ENCODE results near the gene DPH2.

DPH2 gene

GRCh38 chr1:44002165-44002564 is 32.4 kb downstream of the DPH2 start:
- Histone ChIP-seq H3K4me1 (ENCODE audit: low read length) (no peaks in the 10 kb centered on the region), H3K4me2 (ENCODE audit: low read length) (no peak overlapping the region), H4K20me1 (ENCODE audit: insufficient read depth, low read length) (no peaks in the 10 kb centered on the region), H3K4me3 (ENCODE audit: low read length) (no peak overlapping the region), H3K79me2 (ENCODE audit: low read length) (no peaks in the 10 kb centered on the region), H2AFZ (ENCODE audit: low read depth, low read length) (no peak overlapping the region), H3K9ac (ENCODE audit: low read length) (no peak overlapping the region), H3K27me3 (ENCODE audit: low read depth, low read length) (no peaks in the 10 kb centered on the region), H3K36me3 (replicated peaks; ENCODE audit: low read depth, low read length) (no peaks in the 10 kb centered on the region), H3K27ac (ENCODE audit: low read length) (no peak overlapping the region), H3K9me3 (ENCODE audit: insufficient read depth, low read length) (no peaks in the 10 kb centered on the region)
- TF ChIP-seq CTCF (IDR thresholded peaks at IDR 0.05; ENCODE audit: low read depth, low read length) (no peak), EZH2phosphoT487 (IDR thresholded peaks at IDR 0.05; ENCODE audit: low read depth) (no peak)

GRCh38 chr1:44002606-44003157 is 32.9 kb downstream of the DPH2 start:
- no peaks in the 10 kb centered on the region for H3K79me2 ChIP-seq (ENCODE audit: low read length)
- H3K36me3 ChIP-seq (replicated peaks; ENCODE audit: low read depth, low read length) = no peaks in the 10 kb centered on the region
- no peak overlapping the region for H3K4me2 ChIP-seq (ENCODE audit: low read length)
- H3K9me3 ChIP-seq (ENCODE audit: insufficient read depth, low read length) = no peaks in the 10 kb centered on the region
- TF ChIP-seq EZH2phosphoT487 (IDR thresholded peaks at IDR 0.05; ENCODE audit: low read depth) (no peak), CTCF (IDR thresholded peaks at IDR 0.05; ENCODE audit: low read depth, low read length) (no peak)
- H3K9ac ChIP-seq (ENCODE audit: low read length) = no peak overlapping the region
- H4K20me1 ChIP-seq (ENCODE audit: insufficient read depth, low read length) = no peaks in the 10 kb centered on the region
- no peak overlapping the region for H2AFZ ChIP-seq (ENCODE audit: low read depth, low read length)
- H3K27me3 ChIP-seq (ENCODE audit: low read depth, low read length) = no peaks in the 10 kb centered on the region
- no peaks in the 10 kb centered on the region for H3K4me1 ChIP-seq (ENCODE audit: low read length)
- no peak overlapping the region for H3K27ac ChIP-seq (ENCODE audit: low read length)
- H3K4me3 ChIP-seq (ENCODE audit: low read length) = no peak overlapping the region

GRCh38 chr1:44008259-44008658 is 38.4 kb downstream of the DPH2 start:
- H3K36me3 ChIP-seq (replicated peaks; ENCODE audit: low read depth, low read length) = no peaks in the 10 kb centered on the region
- H3K9me3 ChIP-seq (ENCODE audit: insufficient read depth, low read length) = no peaks in the 10 kb centered on the region
- no peak overlapping the region for H3K9ac ChIP-seq (ENCODE audit: low read length)
- H2AFZ ChIP-seq (ENCODE audit: low read depth, low read length) = no peak overlapping the region
- H3K4me1 ChIP-seq (ENCODE audit: low read length) = no peaks in the 10 kb centered on the region
- no peaks in the 10 kb centered on the region for H3K27me3 ChIP-seq (ENCODE audit: low read depth, low read length)
- TF ChIP-seq EZH2phosphoT487 (IDR thresholded peaks at IDR 0.05; ENCODE audit: low read depth) = no peak
- no peak for TF ChIP-seq CTCF (IDR thresholded peaks at IDR 0.05; ENCODE audit: low read depth, low read length)
- H3K4me3 ChIP-seq (ENCODE audit: low read length) = no peak overlapping the region
- no peak overlapping the region for H3K4me2 ChIP-seq (ENCODE audit: low read length)
- H3K79me2 ChIP-seq (ENCODE audit: low read length) = no peaks in the 10 kb centered on the region
- no peaks in the 10 kb centered on the region for H4K20me1 ChIP-seq (ENCODE audit: insufficient read depth, low read length)
- H3K27ac ChIP-seq (ENCODE audit: low read length) = no peak overlapping the region

- no peaks in the 10 kb centered on the region for H3K79me2 ChIP-seq (ENCODE audit: low read length)
- H3K36me3 ChIP-seq (replicated peaks; ENCODE audit: low read depth, low read length) = no peaks in the 10 kb centered on the region
- no peak overlapping the region for H2AFZ ChIP-seq (ENCODE audit: low read depth, low read length)
- no peaks in the 10 kb centered on the region for H4K20me1 ChIP-seq (ENCODE audit: insufficient read depth, low read length)
- H3K4me3 ChIP-seq (ENCODE audit: low read length) = no peak overlapping the region
- no peak for TF ChIP-seq EZH2phosphoT487 (IDR thresholded peaks at IDR 0.05; ENCODE audit: low read depth)
- no peak for TF ChIP-seq CTCF (IDR thresholded peaks at IDR 0.05; ENCODE audit: low read depth, low read length)
- H3K27me3 ChIP-seq (ENCODE audit: low read depth, low read length) = no peaks in the 10 kb centered on the region
- no peak overlapping the region for H3K4me2 ChIP-seq (ENCODE audit: low read length)
- H3K9me3 ChIP-seq (ENCODE audit: insufficient read depth, low read length) = no peaks in the 10 kb centered on the region
- no peaks in the 10 kb centered on the region for H3K4me1 ChIP-seq (ENCODE audit: low read length)
- no peak overlapping the region for H3K9ac ChIP-seq (ENCODE audit: low read length)
- H3K27ac ChIP-seq (ENCODE audit: low read length) = no peak overlapping the region
Measured at GRCh38 chr1:44010935-44011471, 41.2 kb downstream of the DPH2 start.
